Liver (tissue), 3 donors: Measurements from ENCODE around the gene UBXN4.

Experiments
- EGR1 ChIP-seq, 2 donors: IDR thresholded peaks; 2 replicates each; pipeline ENCODE4 v1.6.1; 2016 to 2018; ENCODE audit warnings: antibody characterized with exemption in 2 of 2, low read depth in 2 of 2
- FOXA1 ChIP-seq: IDR thresholded peaks from 2 replicates; pipeline ENCODE4 v1.6.1; 2016; ENCODE audit warnings: antibody characterized with exemption
- GABPA ChIP-seq, 2 donors: IDR thresholded peaks in 1 of 2; conservative IDR thresholded peaks in 1 of 2; 2 replicates each; pipeline ENCODE4 v1.6.1; 2016; ENCODE audit warnings: antibody characterized with exemption in 2 of 2, mild to moderate bottlenecking in 1 of 2, moderate library complexity in 1 of 2
- RAD21 ChIP-seq, 2 donors: IDR thresholded peaks; 2 replicates each; pipeline ENCODE4 v1.6.1; 2016; ENCODE audit warnings: antibody characterized with exemption in 2 of 2, mild to moderate bottlenecking in 2 of 2
- RXRA ChIP-seq, 2 donors: IDR thresholded peaks; 2 replicates each; pipeline ENCODE4 v1.6.1; 2017 to 2018; ENCODE audit warnings: antibody characterized with exemption in 2 of 2, mild to moderate bottlenecking in 1 of 2
- YY1 ChIP-seq: IDR thresholded peaks from 2 replicates; pipeline ENCODE4 v1.6.1; 2016; ENCODE audit warnings: antibody characterized with exemption, mild to moderate bottlenecking
- TF ChIP-seq, protein P1 (sequence below): fragments of 150-350 bp; IDR thresholded peaks from 2 replicates; pipeline ENCODE4 v1.5.1; 2017; ENCODE audit warnings: improper control_type of control experiment, low read depth, low read length; ENCODE audit not compliant: missing input control
- TF ChIP-seq, protein P2 (sequence below): IDR thresholded peaks from 2 replicates; pipeline ENCODE4 v1.6.1; 2016; ENCODE audit warnings: antibody characterized with exemption
- TF ChIP-seq, protein P3 (sequence below): IDR thresholded peaks from 2 replicates; pipeline ENCODE4 v1.6.1; 2016; ENCODE audit warnings: antibody characterized with exemption, mild to moderate bottlenecking
- TF ChIP-seq, protein P4 (sequence below): IDR thresholded peaks from 2 replicates; pipeline ENCODE4 v1.6.1; 2016; ENCODE audit warnings: antibody characterized with exemption
- donor health status: healthy.
- donor health status: healthy.

GRCh38 chr2:135742325-135742757 lies 686 bp downstream of the UBXN4 start:
- TF ChIP-seq GABPA (IDR thresholded peaks at IDR 0.05 in 1 of 2, conservative IDR thresholded peaks at IDR 0.05 in 1 of 2): no peak
- TF ChIP-seq, protein P1, sequence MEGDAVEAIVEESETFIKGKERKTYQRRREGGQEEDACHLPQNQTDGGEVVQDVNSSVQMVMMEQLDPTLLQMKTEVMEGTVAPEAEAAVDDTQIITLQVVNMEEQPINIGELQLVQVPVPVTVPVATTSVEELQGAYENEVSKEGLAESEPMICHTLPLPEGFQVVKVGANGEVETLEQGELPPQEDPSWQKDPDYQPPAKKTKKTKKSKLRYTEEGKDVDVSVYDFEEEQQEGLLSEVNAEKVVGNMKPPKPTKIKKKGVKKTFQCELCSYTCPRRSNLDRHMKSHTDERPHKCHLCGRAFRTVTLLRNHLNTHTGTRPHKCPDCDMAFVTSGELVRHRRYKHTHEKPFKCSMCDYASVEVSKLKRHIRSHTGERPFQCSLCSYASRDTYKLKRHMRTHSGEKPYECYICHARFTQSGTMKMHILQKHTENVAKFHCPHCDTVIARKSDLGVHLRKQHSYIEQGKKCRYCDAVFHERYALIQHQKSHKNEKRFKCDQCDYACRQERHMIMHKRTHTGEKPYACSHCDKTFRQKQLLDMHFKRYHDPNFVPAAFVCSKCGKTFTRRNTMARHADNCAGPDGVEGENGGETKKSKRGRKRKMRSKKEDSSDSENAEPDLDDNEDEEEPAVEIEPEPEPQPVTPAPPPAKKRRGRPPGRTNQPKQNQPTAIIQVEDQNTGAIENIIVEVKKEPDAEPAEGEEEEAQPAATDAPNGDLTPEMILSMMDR: no peak
- no peak for TF ChIP-seq YY1
- TF ChIP-seq RAD21 (IDR thresholded peaks at IDR 0.05): no peak
- TF ChIP-seq FOXA1: no peak
- no peak for TF ChIP-seq RXRA (IDR thresholded peaks at IDR 0.05)
- TF ChIP-seq, protein P2, sequence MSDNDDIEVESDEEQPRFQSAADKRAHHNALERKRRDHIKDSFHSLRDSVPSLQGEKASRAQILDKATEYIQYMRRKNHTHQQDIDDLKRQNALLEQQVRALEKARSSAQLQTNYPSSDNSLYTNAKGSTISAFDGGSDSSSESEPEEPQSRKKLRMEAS: no peak
- TF ChIP-seq, protein P3, sequence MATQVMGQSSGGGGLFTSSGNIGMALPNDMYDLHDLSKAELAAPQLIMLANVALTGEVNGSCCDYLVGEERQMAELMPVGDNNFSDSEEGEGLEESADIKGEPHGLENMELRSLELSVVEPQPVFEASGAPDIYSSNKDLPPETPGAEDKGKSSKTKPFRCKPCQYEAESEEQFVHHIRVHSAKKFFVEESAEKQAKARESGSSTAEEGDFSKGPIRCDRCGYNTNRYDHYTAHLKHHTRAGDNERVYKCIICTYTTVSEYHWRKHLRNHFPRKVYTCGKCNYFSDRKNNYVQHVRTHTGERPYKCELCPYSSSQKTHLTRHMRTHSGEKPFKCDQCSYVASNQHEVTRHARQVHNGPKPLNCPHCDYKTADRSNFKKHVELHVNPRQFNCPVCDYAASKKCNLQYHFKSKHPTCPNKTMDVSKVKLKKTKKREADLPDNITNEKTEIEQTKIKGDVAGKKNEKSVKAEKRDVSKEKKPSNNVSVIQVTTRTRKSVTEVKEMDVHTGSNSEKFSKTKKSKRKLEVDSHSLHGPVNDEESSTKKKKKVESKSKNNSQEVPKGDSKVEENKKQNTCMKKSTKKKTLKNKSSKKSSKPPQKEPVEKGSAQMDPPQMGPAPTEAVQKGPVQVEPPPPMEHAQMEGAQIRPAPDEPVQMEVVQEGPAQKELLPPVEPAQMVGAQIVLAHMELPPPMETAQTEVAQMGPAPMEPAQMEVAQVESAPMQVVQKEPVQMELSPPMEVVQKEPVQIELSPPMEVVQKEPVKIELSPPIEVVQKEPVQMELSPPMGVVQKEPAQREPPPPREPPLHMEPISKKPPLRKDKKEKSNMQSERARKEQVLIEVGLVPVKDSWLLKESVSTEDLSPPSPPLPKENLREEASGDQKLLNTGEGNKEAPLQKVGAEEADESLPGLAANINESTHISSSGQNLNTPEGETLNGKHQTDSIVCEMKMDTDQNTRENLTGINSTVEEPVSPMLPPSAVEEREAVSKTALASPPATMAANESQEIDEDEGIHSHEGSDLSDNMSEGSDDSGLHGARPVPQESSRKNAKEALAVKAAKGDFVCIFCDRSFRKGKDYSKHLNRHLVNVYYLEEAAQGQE: no peak
- no peak for TF ChIP-seq EGR1 (IDR thresholded peaks at IDR 0.05; ENCODE audit: low read depth in 2 of 2)
- TF ChIP-seq, protein P4, sequence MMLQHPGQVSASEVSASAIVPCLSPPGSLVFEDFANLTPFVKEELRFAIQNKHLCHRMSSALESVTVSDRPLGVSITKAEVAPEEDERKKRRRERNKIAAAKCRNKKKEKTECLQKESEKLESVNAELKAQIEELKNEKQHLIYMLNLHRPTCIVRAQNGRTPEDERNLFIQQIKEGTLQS: no peak
